HG03342 (cell line): ENCODE data around the gene TMEM52.
"Not testable (repeated sequence)": the region's sequence is repeated elsewhere in the genome, so short reads cannot be mapped to it uniquely, and the experiment has no call there.

Experiments used
- ATAC-seq: cut with Tn5 transposase; IDR thresholded peaks from one replicate; pipeline ENCODE4 v1.9.1; 2021; ENCODE audit warnings: mild to moderate bottlenecking, moderate library complexity; ENCODE audit not compliant: unreplicated experiment

The TMEM52 gene

DNA sequence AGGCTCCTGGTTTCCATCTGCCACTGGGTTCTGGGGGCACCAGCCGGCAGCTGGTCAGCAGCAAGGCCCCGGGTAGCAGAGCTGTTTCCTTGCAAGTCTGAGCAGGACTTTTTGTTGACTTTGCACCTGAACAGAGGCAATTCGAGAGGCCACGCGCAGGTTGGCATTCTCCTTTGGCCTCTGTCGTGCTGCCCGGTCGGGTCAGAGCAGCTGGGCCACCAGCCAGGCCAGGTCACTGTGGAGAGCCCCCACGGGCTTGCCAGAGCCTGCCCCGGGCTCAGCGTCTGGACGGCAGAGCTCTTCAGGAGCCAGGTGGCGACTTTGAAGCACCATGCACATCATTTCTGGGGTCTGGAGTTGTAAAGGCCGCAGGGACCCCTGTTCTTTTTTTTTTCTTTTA is 28.4 kb upstream of the TMEM52 start:
- no peak for ATAC-seq

GRCh38 chr1:1946540-1946939 is 27.5 kb upstream of the TMEM52 start:
- ATAC-seq, result no peak

DNA sequence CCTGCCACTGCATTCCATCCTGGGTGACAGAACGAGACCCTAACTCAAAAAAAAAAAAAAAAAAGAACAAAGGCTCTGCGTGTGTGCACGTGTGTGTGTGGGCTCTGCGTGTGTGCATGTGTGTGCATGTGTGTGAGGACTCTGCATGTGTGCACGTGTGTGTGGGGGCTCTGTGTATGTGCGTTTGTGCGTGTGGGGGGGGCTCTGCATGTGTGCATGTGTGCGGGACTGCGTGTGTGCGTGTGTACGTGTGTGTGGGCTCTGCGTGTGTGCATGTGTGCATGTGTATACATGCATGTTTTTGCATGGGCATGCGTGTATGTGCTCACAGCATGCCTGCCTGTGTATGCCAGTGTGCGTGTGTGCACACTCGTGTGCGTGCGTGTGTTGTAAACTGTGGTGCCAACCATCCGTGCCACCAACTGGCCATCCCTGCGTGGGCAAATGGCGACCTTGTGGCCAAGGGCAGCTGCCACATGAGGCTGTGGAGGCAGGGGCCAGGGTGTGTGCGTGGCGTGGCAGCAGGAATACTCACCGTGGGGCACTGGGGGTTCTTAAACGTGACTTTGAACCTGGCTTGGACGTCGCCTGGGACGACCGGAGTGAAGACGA is 26.8 kb upstream of the TMEM52 start:
- ATAC-seq, result no peak

- no peak for ATAC-seq
Observed at GRCh38 chr1:1943834-1944570, 24.9 kb upstream of the TMEM52 start.

- ATAC-seq, result no peak
Observed at GRCh38 chr1:1942753-1943656, 23.9 kb upstream of the TMEM52 start.

- no peak for ATAC-seq
Observed at GRCh38 chr1:1941868-1942752, 23.0 kb upstream of the TMEM52 start.

DNA sequence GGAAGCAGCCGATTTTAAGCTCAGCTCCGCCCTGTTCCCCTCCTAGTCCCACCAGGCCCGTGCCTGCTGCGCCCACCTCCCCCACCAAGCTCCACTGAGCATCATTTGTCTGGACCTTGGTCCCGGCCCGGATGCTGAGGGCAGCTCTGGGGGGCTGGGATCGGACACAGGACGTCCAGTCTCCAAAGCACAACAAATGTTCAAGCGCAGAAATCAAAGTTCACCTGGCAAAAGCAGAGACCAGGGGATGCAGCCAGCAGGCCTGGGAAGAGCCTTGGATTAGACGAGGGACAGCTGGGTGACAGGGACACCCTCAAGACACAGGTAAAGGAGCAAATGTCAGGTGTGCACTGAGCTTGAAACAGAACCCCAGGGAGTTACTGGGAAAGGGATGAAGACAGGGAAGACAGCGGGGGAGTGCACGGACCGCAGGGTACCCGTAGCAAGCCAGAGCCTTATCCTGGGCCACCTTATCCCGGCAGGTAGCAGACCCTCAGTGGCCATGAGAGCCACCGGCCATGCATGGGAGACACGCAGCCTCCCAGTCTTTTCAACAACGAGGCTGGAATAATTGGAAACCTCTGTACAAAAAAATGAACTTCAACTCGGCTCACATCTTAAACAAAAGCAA is 22.2 kb upstream of the TMEM52 start:
- no peak for ATAC-seq

DNA sequence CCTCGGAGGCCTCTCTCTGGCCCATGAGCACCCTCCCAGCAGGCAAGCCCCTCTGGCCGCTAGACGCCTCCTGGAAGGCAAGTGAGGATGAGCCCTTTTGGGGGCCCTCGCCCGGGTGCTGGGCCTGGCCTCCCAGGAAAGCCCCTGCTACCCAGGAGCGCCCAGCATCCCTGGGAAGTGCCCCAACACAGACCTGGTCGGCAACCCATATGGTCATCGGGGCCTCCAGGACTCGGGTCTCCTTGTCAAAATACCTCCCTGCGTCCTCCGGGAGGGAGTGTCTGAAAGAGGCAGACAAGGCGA is 21.0 kb upstream of the TMEM52 start:
- no peak for ATAC-seq

DNA sequence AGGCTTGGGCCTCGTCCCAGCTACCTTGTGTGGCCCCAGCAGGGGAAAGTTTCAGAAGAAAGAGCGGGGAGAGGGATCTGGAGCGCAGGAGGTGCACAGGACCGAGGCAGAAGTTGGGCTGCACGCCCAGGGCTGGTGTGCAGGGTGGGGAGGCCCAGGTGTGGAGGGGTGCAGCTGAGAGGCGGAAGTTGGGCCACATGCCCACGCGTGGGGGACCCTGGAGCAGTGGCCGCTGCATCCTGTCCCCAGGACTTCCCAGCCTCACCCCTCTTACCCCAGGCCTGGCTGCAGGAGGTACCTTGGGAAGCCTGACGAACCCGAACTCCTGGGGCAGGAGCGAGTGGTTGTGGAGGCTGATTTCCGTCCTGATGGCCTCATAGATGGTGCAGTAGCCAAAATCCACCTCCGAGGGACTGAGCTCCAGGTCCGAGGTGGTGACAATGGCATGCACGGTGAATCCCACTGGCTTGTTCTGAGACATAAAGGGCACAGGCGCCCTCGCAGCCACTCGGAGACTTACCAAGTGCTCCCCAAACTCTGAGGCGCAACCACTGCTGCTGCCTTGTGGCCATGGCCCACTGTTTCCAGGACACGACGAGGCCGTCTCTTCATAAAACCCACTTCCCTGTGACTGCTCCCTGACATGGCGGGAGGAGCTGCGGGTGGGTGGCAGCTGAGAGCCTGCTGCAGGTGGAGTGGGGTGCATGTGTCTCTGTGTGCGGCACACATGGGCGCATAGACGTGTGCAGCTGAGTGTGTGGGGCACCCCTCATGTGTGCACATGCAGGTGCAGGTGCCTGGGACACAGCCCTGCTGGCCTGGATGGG is 20.4 kb upstream of the TMEM52 start:
- no peak for ATAC-seq

GRCh38 chr1:1938613-1939295 is 19.7 kb upstream of the TMEM52 start:
- no peak for ATAC-seq

DNA sequence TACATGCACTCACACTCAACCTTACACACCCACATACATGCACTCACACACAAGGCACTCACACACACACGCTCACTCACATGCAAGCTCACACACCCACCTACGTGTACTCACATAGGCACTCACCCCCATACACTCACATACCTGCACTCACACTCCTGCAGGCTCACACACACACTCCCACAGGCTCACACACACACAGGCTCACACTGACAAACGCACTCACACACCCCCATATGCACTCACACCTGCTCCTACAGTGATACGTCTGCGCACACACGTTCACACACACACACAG is 19.1 kb upstream of the TMEM52 start:
- ATAC-seq, result no peak

GRCh38 chr1:1937549-1938275 is 18.6 kb upstream of the TMEM52 start:
- no peak for ATAC-seq

GRCh38 chr1:1937061-1937460 is 18.0 kb upstream of the TMEM52 start:
- no peak for ATAC-seq

- ATAC-seq, result not testable (repeated sequence)
Observed at GRCh38 chr1:1934848-1935247, 15.8 kb upstream of the TMEM52 start.

DNA sequence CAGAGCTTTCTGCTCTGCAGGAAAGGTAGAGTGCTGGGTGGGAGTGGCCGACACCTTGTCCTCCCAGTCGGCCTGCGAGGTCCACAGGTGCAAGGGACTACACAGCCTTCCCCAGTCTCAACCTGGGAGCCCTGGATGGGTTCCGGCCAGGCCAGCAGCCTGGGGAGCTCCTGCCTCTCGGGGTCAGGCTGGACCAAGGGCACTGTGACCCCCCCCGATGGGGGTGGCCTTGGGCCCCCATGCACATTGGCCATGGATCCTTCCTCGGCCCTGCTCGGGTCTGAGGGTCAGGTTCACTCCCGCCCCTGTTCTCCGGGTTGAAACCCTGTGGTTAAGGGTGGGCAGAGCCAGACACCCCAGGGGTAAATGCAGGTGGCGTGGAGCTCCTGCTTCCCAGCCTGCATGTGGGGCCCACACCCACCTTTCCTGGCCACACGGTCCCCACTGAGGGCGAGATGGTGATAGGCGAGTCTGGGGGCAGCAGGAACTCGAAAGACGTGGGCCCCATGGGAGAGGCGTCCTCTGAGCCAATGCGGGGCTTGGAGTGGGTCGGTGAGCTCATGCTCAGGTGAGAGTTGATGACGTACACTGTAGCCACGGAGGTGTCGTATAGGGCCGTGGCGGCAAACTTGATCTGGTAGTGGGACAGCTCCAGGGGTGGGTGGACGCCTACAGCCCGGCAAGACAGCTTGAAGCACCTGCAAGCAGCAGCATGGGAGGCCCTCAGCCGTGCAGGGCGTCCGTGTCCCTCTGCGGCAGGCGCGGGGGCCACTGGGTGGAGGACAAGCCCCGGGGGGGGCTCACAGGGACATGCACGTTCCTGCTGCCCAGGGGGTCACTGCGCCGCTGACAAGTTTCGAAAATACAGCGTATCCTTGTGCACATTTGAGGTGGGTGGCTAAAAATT is 10.8 kb upstream of the TMEM52 start:
- no peak for ATAC-seq

- ATAC-seq, result no peak
Observed at GRCh38 chr1:1929102-1929638, 10.1 kb upstream of the TMEM52 start.
